Stimulated activated CD4-positive, alpha-beta T cell treated with anti-CD3 and anti-CD28 coated beads, Interleukin-15, amount 100 ng/mL, for 1 hour (primary cell): ENCODE data around the gene PON1.

Source experiments
- DNase-seq, 2 donors: peaks; one replicate each; pipeline ENCODE4 v3.0.0-alpha.2; 2020; ENCODE audit warnings: low read depth in 1 of 2, low spot score in 1 of 2

PON1 gene

GRCh38 chr7:95317966-95318365, 6.4 kb downstream of the PON1 start:
- DNase-seq = no peak

GRCh38 chr7:95317546-95317945, 6.8 kb downstream of the PON1 start:
- no peak for DNase-seq

- DNase-seq = no peak
Observed at GRCh38 chr7:95316588-95316987, 7.7 kb downstream of the PON1 start.

- DNase-seq = no peak
Observed at GRCh38 chr7:95312561-95312960, 11.8 kb downstream of the PON1 start.

GRCh38 chr7:95311389-95311788, 12.9 kb downstream of the PON1 start:
- no peak for DNase-seq

- no peak for DNase-seq
Observed at GRCh38 chr7:95309951-95310350, 14.4 kb downstream of the PON1 start.

GRCh38 chr7:95304990-95305389, 19.3 kb downstream of the PON1 start:
- no peak for DNase-seq

GRCh38 chr7:95303013-95303905, 21.1 kb downstream of the PON1 start:
- no peak for DNase-seq

GRCh38 chr7:95298091-95298490, 26.2 kb downstream of the PON1 start:
- DNase-seq = no peak

GRCh38 chr7:95297041-95297440, 27.3 kb downstream of the PON1 start:
- no peak for DNase-seq

GRCh38 chr7:95296456-95296855, 27.9 kb downstream of the PON1 start:
- no peak for DNase-seq

GRCh38 chr7:95295397-95295796, 28.9 kb downstream of the PON1 start:
- no peak for DNase-seq

- no peak for DNase-seq
Observed at GRCh38 chr7:95290166-95290830, 34.0 kb downstream of the PON1 start.

- no peak for DNase-seq
Observed at GRCh38 chr7:95286096-95286495, 38.2 kb downstream of the PON1 start.

- no peak for DNase-seq
Observed at GRCh38 chr7:95279417-95279816, 44.9 kb downstream of the PON1 start.

- no peak for DNase-seq
Observed at GRCh38 chr7:95276114-95276513, 48.2 kb downstream of the PON1 start.

GRCh38 chr7:95269640-95270039, 54.7 kb downstream of the PON1 start:
- DNase-seq = no peak

- no peak for DNase-seq
Observed at GRCh38 chr7:95267754-95268153, 56.6 kb downstream of the PON1 start.

GRCh38 chr7:95265634-95266033, 58.7 kb downstream of the PON1 start:
- DNase-seq = no peak

GRCh38 chr7:95264363-95264891, 59.9 kb downstream of the PON1 start:
- DNase-seq = no peak

GRCh38 chr7:95263785-95264362, 60.5 kb downstream of the PON1 start:
- DNase-seq = no peak

- DNase-seq = no peak
Observed at GRCh38 chr7:95262875-95263274, 61.5 kb downstream of the PON1 start.
